ENCODE measurements around the gene BABAM2. TPM values are rescaled to one million over a fixed set of nuclear protein-coding genes. Genes with fewer than 3 reads are reported as not detected.

BABAM2 gene
- total and polyA plus RNA-seq, 7 donors: 34.2 to 74.5 (median 52.3) TPM

DNA sequence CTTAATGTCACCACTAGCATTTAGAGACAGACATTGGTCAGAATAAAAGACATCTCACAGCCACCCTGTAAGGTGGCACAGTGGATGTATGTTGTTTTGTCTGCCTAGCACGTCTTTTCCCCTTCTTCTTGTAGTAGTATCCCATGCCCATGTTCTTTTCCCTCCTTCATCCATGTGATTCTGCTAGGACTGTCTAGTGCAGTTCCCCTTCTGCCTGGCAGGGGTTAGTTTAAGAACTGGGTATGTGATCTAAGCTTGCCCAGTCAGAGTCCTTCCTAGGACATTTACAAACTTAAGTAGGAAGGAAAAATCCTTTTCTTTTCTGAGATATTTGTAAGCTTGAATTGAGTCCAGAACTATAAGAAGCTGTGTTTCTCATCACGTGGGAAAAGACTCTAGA, 172.3 kb downstream of the BABAM2 start:
- TF ChIP-seq, protein P1, sequence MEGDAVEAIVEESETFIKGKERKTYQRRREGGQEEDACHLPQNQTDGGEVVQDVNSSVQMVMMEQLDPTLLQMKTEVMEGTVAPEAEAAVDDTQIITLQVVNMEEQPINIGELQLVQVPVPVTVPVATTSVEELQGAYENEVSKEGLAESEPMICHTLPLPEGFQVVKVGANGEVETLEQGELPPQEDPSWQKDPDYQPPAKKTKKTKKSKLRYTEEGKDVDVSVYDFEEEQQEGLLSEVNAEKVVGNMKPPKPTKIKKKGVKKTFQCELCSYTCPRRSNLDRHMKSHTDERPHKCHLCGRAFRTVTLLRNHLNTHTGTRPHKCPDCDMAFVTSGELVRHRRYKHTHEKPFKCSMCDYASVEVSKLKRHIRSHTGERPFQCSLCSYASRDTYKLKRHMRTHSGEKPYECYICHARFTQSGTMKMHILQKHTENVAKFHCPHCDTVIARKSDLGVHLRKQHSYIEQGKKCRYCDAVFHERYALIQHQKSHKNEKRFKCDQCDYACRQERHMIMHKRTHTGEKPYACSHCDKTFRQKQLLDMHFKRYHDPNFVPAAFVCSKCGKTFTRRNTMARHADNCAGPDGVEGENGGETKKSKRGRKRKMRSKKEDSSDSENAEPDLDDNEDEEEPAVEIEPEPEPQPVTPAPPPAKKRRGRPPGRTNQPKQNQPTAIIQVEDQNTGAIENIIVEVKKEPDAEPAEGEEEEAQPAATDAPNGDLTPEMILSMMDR (IDR thresholded peaks at IDR 0.05): no peak
- intact Hi-C loops (cut with DNase I): no loop called here
- DNase-seq (no peak), ATAC-seq (no peak)
- 72 to 84% (median 76%) methylated on average over 2 of the region's 2 CpGs for WGBS, 3 donors
- H3K9me3 ChIP-seq: no peaks in the 10 kb centered on the region
- H3K27ac ChIP-seq: no peak overlapping the region
- no peaks in the 10 kb centered on the region for H3K36me3 ChIP-seq (ENCODE audit: insufficient read depth in 1 of 2, low read depth in 1 of 2)
- no peak overlapping the region for H3K4me3 ChIP-seq
- no peaks in the 10 kb centered on the region for H3K4me1 ChIP-seq
- H3K27me3 ChIP-seq (ENCODE audit: insufficient read depth in 3 of 3, low read length in 2 of 3): no peaks in the 10 kb centered on the region

DNA sequence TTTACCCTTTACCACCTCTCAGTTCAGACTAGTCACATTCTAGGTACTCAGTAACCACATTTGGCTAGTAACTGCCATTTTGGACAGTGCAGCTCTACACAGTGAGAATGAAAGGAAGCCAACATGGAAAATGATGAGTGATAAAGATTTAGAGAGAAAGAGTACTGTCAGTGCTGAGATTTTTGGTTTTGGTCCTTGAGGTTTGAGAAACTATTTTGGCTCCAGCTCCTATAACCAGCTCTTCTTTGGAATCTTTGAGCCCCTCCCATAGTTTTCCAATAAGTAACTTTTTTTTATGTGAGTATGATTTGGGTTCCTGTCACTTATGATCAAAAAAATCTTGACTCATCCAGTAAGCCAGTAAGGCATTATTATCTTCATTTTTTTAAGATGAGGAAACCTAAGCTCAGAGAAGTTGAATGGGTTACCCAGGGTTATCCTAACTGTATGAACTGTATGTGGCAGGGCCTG, 173.0 kb downstream of the BABAM2 start:
- H3K27ac ChIP-seq: no peak overlapping the region
- intact Hi-C loops (cut with DNase I): no loop called here
- DNase-seq (no peak), ATAC-seq (no peak)
- H3K36me3 ChIP-seq (ENCODE audit: insufficient read depth in 1 of 2, low read depth in 1 of 2): no peaks in the 10 kb centered on the region
- TF ChIP-seq, protein P1 (IDR thresholded peaks at IDR 0.05): no peak
- H3K9me3 ChIP-seq: no peaks in the 10 kb centered on the region
- H3K27me3 ChIP-seq (ENCODE audit: insufficient read depth in 3 of 3, low read length in 2 of 3): no peaks in the 10 kb centered on the region
- H3K4me1 ChIP-seq: no peaks in the 10 kb centered on the region
- H3K4me3 ChIP-seq: no peak overlapping the region

DNA sequence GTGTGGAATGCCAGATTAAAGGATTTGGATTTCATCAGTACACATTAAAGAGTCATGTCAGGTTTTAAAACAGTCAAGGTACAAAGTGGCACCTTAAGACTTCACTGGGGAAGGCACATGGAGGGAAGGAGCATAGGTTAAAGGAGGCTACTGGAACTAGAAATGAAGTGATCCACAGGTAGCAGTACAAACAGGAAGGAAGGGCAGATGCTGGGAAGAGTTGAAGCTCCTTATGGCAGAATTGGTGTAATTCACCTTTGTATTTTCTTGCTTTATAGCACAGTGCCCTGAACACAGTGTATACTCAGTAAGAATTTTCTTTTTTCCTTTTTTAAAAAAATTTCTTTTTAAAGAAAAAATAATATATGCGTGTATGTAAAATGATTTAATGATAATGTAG, 177.1 kb downstream of the BABAM2 start:
- DNase-seq (no peak), ATAC-seq (no peak)
- 95 to 100% (median 100%) methylated on average over 1 of the region's 1 CpG for WGBS, 3 donors
- peaks cover 9% of the 10 kb centered on the region for H3K4me1 ChIP-seq
- TF ChIP-seq, protein P1 (IDR thresholded peaks at IDR 0.05): no peak
- intact Hi-C loops (cut with DNase I): no loop called here
- no peak overlapping the region for H3K4me3 ChIP-seq
- no peaks in the 10 kb centered on the region for H3K27me3 ChIP-seq (ENCODE audit: insufficient read depth in 3 of 3, low read length in 2 of 3)
- no peaks in the 10 kb centered on the region for H3K9me3 ChIP-seq
- no peak overlapping the region for H3K27ac ChIP-seq
- no peaks in the 10 kb centered on the region for H3K36me3 ChIP-seq (ENCODE audit: insufficient read depth in 1 of 2, low read depth in 1 of 2)

DNA sequence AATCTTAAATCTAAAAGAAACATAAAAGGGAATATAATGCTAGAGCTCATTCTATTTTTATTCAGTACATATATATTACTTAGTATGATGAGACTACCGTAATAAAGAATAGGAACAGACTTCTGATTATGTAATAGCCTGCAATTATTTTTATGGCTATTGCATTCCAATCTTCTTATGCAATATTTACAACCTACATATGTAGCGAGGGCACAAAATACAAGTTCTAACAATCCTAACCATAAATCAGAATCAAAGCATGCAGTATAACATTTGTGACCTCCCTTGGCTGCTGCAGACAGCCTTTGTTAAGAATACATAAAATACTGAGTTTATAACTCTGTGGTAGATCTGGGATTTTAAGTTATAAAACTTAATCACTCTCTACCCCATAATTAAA, 177.6 kb downstream of the BABAM2 start:
- intact Hi-C loops (cut with DNase I): no loop called here
- Histone ChIP-seq H3K27ac (no peak overlapping the region), H3K27me3 (ENCODE audit: insufficient read depth in 3 of 3, low read length in 2 of 3) (no peaks in the 10 kb centered on the region), H3K9me3 (no peaks in the 10 kb centered on the region), H3K36me3 (ENCODE audit: insufficient read depth in 1 of 2, low read depth in 1 of 2) (no peaks in the 10 kb centered on the region), H3K4me1 (peaks cover 9% of the 10 kb centered on the region), H3K4me3 (no peak overlapping the region)
- DNase-seq (no peak), ATAC-seq (no peak)
- TF ChIP-seq, protein P1 (IDR thresholded peaks at IDR 0.05): no peak
- 49 to 71% (median 51%) methylated on average over 2 of the region's 2 CpGs for WGBS, 3 donors

DNA sequence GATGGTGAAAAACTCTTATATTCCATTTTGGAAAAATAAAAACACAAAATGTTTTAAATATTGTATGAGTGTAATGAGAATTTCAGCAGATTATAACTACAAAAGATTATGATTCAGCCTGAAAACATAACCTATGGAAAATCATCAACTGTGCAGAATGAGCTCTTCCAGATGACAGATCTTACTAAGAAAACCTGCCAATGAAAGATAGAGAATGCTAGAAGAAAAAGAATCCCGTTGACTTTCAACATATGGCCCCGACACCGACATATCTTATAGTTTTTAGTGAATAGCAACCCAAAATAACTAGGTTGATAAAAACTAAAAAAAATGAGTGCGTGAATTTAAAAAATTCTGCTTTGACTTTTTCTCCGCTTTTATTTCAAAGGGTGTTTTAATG, 178.0 kb downstream of the BABAM2 start:
- TF ChIP-seq, protein P1 (IDR thresholded peaks at IDR 0.05): no peak
- Histone ChIP-seq H3K36me3 (ENCODE audit: insufficient read depth in 1 of 2, low read depth in 1 of 2) (no peaks in the 10 kb centered on the region), H3K9me3 (no peaks in the 10 kb centered on the region), H3K4me3 (no peak overlapping the region), H3K4me1 (peaks cover 9% of the 10 kb centered on the region), H3K27me3 (ENCODE audit: insufficient read depth in 3 of 3, low read length in 2 of 3) (no peaks in the 10 kb centered on the region), H3K27ac (no peak overlapping the region)
- intact Hi-C loops (cut with DNase I): no loop called here
- no peak for ATAC-seq
- 96 to 98% (median 98%) methylated on average over 5 of the region's 5 CpGs for WGBS, 3 donors
- DNase-seq: no peak
